ENCODE results near the gene AVPR2. TPM values are rescaled to one million over a fixed set of nuclear protein-coding genes. Genes with fewer than 3 reads are reported as not detected.

Gene AVPR2
- polyA plus RNA-seq, 3 donors from 2014 or later, result not detected

GRCh38 chrX:153867139-153867538 lies 37.3 kb upstream of the AVPR2 start:
- Mint-ChIP-seq H3K4me1 (no peaks in the 10 kb centered on the region), H3K36me3 (no peaks in the 10 kb centered on the region), H3K9me3 (no peaks in the 10 kb centered on the region), H3K27ac (no peak overlapping the region), H3K27me3 (ENCODE audit: low read depth in 3 of 3) (peaks cover 0 to 4% (median 0%) of the 10 kb centered on the region in 3 donors), H3K4me3 (no peak overlapping the region)
- no peak for DNase-seq

- H3K4me1 Mint-ChIP-seq, result no peaks in the 10 kb centered on the region
- H3K4me3 Mint-ChIP-seq, result no peak overlapping the region
- no peak overlapping the region for H3K27ac Mint-ChIP-seq
- DNase-seq, result no peak
- H3K36me3 Mint-ChIP-seq, result no peaks in the 10 kb centered on the region
- peaks cover 0 to 2% (median 0%) of the 10 kb centered on the region in 6 donors for H3K9me3 Mint-ChIP-seq
- H3K27me3 Mint-ChIP-seq (ENCODE audit: low read depth in 3 of 3), result peaks cover 0 to 5% (median 3%) of the 10 kb centered on the region in 3 donors
These were observed 36.8 kb upstream of the AVPR2 start for GRCh38 chrX:153867671-153868070.

GRCh38 chrX:153868576-153869472 lies 35.6 kb upstream of the AVPR2 start:
- no peaks in the 10 kb centered on the region for H3K36me3 Mint-ChIP-seq
- H3K4me3 Mint-ChIP-seq, result no peak overlapping the region
- H3K9me3 Mint-ChIP-seq, result peaks cover 0 to 2% (median 0%) of the 10 kb centered on the region in 6 donors
- H3K27ac Mint-ChIP-seq, result no peak overlapping the region
- peaks cover 2 to 5% (median 3%) of the 10 kb centered on the region in 3 donors for H3K27me3 Mint-ChIP-seq (ENCODE audit: low read depth in 3 of 3)
- H3K4me1 Mint-ChIP-seq, result no peaks in the 10 kb centered on the region
- DNase-seq, result no peak

DNA sequence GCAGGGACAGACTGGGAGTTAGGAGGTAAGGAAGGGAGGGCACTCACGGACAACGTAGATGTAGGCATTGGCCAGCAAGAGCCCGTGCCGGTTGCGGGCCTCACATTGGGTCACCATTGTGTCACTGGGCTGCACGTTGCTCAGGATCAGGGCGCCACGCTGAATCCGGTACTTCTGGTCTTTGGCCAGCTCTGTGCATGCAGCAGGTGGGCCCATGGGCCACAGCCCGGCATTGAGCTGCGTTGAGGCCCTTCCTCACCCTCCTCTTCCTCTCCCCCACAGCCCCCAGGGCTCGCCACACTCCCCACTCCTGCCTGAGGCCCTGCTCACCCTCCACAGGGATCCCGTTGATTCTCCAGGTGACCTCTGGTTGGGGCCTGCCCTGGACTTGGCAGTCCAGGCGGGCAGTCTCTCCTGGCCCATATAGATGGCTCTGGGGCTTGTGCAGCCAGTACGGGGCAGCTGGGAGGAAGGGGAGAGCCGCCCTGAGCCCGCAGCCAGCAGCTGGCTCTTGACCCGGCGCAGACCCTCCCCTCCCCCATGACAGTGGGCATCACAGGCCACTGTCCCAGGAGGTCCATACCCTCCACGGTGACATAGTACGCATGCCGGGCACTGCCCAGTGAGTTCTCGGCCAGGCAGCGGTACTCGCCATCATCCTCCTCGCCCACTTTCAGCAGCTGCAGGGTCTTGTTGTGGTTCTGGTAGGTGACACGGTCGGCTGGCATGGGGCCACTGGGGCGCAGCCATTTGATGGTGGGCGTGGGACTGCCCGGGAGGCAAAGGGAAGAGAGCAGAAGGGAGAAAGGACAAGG lies 34.8 kb upstream of the AVPR2 start:
- Mint-ChIP-seq H3K4me1 (no peaks in the 10 kb centered on the region), H3K36me3 (no peaks in the 10 kb centered on the region), H3K9me3 (peaks cover 0 to 2% (median 0%) of the 10 kb centered on the region in 6 donors), H3K4me3 (no peak overlapping the region), H3K27me3 (ENCODE audit: low read depth in 3 of 3) (peaks cover 2 to 5% (median 4%) of the 10 kb centered on the region in 3 donors), H3K27ac (no peak overlapping the region)
- DNase-seq, result no peak

GRCh38 chrX:153870288-153870690 lies 34.2 kb upstream of the AVPR2 start:
- H3K4me3 Mint-ChIP-seq, result no peak overlapping the region
- H3K27ac Mint-ChIP-seq, result no peak overlapping the region
- H3K4me1 Mint-ChIP-seq, result no peaks in the 10 kb centered on the region
- H3K27me3 Mint-ChIP-seq (ENCODE audit: low read depth in 3 of 3), result peaks cover 6 to 10% (median 8%) of the 10 kb centered on the region in 3 donors
- peaks cover 0 to 2% (median 0%) of the 10 kb centered on the region in 6 donors for H3K9me3 Mint-ChIP-seq
- no peak for DNase-seq
- no peaks in the 10 kb centered on the region for H3K36me3 Mint-ChIP-seq

GRCh38 chrX:153870791-153871360 lies 33.6 kb upstream of the AVPR2 start:
- DNase-seq, result no peak
- Mint-ChIP-seq H3K9me3 (peaks cover 0 to 2% (median 0%) of the 10 kb centered on the region in 6 donors), H3K27me3 (ENCODE audit: low read depth in 3 of 3) (peaks cover 8 to 11% (median 10%) of the 10 kb centered on the region in 3 donors), H3K36me3 (no peaks in the 10 kb centered on the region), H3K4me3 (no peak overlapping the region), H3K27ac (no peak overlapping the region), H3K4me1 (no peaks in the 10 kb centered on the region)

GRCh38 chrX:153871451-153871850 lies 33.0 kb upstream of the AVPR2 start:
- Mint-ChIP-seq H3K9me3 (peaks cover 0 to 2% (median 0%) of the 10 kb centered on the region in 6 donors), H3K4me3 (no peak overlapping the region), H3K27me3 (ENCODE audit: low read depth in 3 of 3) (peaks cover 12 to 16% (median 13%) of the 10 kb centered on the region in 3 donors), H3K27ac (no peak overlapping the region), H3K4me1 (no peaks in the 10 kb centered on the region), H3K36me3 (no peaks in the 10 kb centered on the region)
- DNase-seq, result no peak

DNA sequence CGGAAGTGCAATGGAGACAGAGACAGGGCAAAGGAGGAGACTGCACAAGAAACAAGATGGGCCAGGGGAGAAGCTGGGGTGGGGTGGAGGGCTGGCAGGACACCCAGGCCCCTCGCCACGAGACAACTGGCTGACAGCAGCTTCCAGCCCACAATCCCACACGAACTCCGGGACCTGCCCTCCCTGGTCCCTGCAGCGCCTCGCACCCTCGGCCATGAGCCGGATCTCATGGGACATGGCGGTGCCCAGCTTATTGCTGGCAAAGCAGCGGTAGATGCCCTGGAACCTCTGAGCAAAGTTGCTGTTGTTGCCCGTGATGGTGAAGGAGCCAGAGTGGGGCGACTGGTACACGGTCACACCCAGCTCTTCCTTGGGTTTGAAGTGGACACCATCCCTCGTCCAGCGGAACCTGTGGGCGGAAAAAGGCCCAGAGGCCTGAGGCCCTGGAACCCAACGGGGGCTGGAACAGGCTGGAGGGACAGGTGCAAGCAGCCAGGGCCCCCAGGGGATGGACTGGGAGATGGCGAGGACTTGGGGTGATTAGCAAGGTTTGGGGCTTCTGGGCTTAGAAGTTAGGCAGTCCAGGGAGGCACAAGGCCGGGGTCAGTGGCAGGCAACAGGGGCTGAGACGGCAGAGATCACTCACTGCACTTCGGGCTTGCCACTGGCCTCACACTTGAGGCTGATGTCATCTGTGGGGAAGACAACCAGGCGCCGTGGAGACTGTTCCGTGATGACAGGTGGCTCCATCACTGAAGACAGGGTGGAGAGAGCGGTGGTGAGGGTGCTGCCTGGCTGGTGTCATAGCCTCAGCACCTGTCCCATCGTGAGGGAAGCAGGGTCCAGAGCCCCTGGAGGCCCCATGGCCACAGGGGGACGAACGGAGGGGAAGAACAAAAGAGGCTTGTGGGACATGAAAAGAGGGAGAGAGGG lies 32.3 kb upstream of the AVPR2 start:
- no peaks in the 10 kb centered on the region for H3K4me1 Mint-ChIP-seq

DNA sequence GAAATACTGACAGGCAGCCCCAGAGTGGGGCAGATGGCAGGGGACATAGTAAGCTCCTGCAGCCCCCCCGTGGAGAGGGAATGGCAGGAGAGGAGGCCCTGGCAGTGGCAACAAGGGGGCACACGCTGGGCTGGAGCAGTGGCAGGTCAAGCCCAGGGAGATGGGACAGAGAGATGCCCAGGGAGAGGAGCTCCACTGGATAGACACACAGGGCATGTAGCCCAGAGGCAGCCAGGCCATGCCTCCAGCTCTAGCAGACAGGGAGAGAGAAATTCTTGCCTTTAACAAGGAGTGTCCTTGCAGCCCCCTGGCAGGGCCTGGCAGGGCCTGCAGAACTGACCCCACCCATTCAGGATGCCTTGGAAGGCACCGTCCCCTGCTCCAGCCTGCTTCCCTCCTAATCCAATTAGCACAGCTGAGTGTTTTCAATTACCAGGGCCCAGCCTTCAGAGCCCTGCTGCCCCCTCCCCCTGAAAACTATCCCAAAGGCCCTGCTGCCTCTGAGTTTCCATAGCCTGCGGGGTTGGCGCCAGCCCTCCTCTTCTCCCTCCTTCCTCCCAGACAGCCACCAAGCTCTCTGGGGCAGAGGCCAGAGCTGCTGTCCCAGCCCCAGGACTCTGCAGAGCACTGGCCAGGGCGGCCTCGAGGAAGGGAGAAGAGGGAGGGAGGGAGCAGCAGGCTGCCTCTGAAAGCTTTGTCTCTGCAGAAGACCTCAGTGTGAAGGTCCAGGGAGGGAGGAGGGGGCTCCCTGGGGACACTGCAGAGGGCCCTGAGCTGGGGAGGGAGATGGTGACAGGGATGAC lies 31.0 kb upstream of the AVPR2 start:
- Mint-ChIP-seq H3K4me3 (no peak overlapping the region), H3K27me3 (ENCODE audit: low read depth in 3 of 3) (peaks cover 12 to 24% (median 22%) of the 10 kb centered on the region in 3 donors), H3K9me3 (peaks cover 0 to 2% (median 0%) of the 10 kb centered on the region in 6 donors), H3K4me1 (no peaks in the 10 kb centered on the region), H3K36me3 (no peaks in the 10 kb centered on the region), H3K27ac (no peak overlapping the region)
- no peak for DNase-seq

More for the DNA sequence above, 32.3 kb upstream of the AVPR2 start:
- Mint-ChIP-seq H3K4me3 (no peak overlapping the region), H3K36me3 (no peaks in the 10 kb centered on the region), H3K27me3 (ENCODE audit: low read depth in 3 of 3) (peaks cover 12 to 19% (median 16%) of the 10 kb centered on the region in 3 donors), H3K27ac (peak overlapping the region in 1 of 6 donors; percentile 35), H3K9me3 (peaks cover 0 to 2% (median 0%) of the 10 kb centered on the region in 6 donors)
- no peak for DNase-seq

DNA sequence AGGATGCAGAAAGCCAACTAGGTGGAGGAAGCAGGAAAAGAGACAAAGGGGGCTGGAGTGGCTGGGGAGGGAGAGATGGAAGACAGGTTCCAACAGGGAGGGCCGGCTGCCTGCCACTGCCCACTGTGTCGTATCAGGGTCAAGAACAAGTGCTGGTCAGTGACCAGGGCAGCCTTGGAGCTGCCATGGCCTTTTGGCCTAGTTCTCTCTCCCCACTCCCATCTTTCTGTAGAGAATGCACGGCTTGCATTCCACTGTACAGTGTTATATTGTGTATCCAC lies 30.4 kb upstream of the AVPR2 start:
- H3K27ac Mint-ChIP-seq, result no peak overlapping the region
- H3K27me3 Mint-ChIP-seq (ENCODE audit: low read depth in 3 of 3), result peaks cover 14 to 24% (median 22%) of the 10 kb centered on the region in 3 donors
- H3K4me3 Mint-ChIP-seq, result no peak overlapping the region
- no peaks in the 10 kb centered on the region for H3K36me3 Mint-ChIP-seq
- no peak for DNase-seq
- H3K4me1 Mint-ChIP-seq, result no peaks in the 10 kb centered on the region
- peaks cover 0 to 2% (median 0%) of the 10 kb centered on the region in 6 donors for H3K9me3 Mint-ChIP-seq

- Mint-ChIP-seq H3K27me3 (ENCODE audit: low read depth in 3 of 3) (peaks cover 15 to 24% (median 22%) of the 10 kb centered on the region in 3 donors), H3K4me3 (no peak overlapping the region), H3K9me3 (peaks cover 0 to 2% (median 0%) of the 10 kb centered on the region in 6 donors), H3K4me1 (peaks cover 0 to 1% of the 10 kb centered on the region in 2 donors), H3K36me3 (no peaks in the 10 kb centered on the region), H3K27ac (peak overlapping the region in 1 of 6 donors; percentile 11)
- DNase-seq, result no peak
These were observed 29.9 kb upstream of the AVPR2 start for GRCh38 chrX:153874366-153875125.

Measured in immature natural killer cell (primary cell).